ENCODE results near the gene ASAP2.

- TF ChIP-seq REST (IDR thresholded peaks at IDR 0.05; ENCODE audit: insufficient replicate concordance, low read depth) = no peak
- no peak for TF ChIP-seq CTCF (IDR thresholded peaks at IDR 0.05; ENCODE audit: insufficient read depth, low read length)
- no peak for TF ChIP-seq POLR2AphosphoS5 (IDR thresholded peaks at IDR 0.05; ENCODE audit: low read depth)
These were observed 129.6 kb downstream of the ASAP2 start for GRCh38 chr2:9336241-9336575.
